Measurements from ENCODE around the gene SOCS3. TPM values are rescaled to one million over a fixed set of nuclear protein-coding genes. Genes with fewer than 3 reads are reported as not detected.
A peak's percentile ranks its signal among the peaks of the same experiment; 100 is the strongest.

SOCS3 gene
- total and polyA plus RNA-seq, 10 of the 15 experiments (the other 5 are each of a cell fraction or from before 2014, with no cell fraction given): 0.05 to 3.9 (median 1.0) TPM

DNA sequence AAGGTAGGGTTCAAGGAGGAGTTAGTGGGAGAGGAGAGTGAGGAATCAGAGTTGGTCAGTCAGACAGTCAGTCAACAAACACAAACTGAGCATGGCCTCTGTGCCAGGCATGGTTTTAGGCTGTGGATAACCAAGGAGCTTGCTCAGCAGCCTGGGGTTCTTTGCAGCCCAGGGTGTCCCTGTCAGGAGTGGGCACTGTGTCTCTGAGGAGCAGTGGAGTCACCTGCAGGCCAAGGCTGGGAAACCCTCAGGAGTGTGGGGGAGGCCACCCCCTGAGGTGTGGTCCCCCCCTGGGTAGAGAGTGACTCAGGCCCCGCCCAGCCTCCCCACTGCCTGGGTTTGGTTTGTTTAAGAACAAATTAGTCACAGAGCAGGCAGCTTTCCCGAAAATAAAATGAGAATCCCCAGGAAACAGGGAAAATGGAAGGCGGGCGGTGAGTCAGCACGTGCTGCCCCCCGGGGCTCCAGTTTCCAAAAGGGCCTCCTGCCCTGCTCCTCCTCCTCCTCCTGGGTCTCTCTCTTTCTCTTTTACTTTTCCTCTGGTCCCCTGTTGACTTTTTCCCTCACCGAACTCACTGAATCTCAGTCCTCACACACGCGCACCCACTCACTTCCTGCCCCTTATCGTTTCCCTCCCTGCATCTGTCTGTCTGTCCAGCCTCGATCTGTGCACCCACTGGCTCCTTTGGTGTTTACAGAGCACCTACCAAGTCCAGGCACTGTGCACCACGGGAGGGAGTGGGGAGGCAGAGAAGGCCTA, 44.3 kb downstream of the SOCS3 start (continued):
- no peak for TF ChIP-seq ZNF592 (IDR thresholded peaks at IDR 0.05)
- no peak for TF ChIP-seq SMAD5 (IDR thresholded peaks at IDR 0.05; ENCODE audit: low read depth)
- no peak for TF ChIP-seq RUNX3 (IDR thresholded peaks at IDR 0.05; ENCODE audit: low read length)
- TF ChIP-seq TAF1 (IDR thresholded peaks at IDR 0.05; ENCODE audit: borderline replicate concordance, low read depth, low read length): no peak
- TF ChIP-seq HCFC1 (IDR thresholded peaks at IDR 0.05; ENCODE audit: low read length): no peak
- TF ChIP-seq, protein P1, sequence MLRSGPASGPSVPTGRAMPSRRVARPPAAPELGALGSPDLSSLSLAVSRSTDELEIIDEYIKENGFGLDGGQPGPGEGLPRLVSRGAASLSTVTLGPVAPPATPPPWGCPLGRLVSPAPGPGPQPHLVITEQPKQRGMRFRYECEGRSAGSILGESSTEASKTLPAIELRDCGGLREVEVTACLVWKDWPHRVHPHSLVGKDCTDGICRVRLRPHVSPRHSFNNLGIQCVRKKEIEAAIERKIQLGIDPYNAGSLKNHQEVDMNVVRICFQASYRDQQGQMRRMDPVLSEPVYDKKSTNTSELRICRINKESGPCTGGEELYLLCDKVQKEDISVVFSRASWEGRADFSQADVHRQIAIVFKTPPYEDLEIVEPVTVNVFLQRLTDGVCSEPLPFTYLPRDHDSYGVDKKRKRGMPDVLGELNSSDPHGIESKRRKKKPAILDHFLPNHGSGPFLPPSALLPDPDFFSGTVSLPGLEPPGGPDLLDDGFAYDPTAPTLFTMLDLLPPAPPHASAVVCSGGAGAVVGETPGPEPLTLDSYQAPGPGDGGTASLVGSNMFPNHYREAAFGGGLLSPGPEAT (IDR thresholded peaks at IDR 0.05; ENCODE audit: low read depth): peak; percentile 57; the same call in 1 of the 2 replicates
- TF ChIP-seq, protein P2, sequence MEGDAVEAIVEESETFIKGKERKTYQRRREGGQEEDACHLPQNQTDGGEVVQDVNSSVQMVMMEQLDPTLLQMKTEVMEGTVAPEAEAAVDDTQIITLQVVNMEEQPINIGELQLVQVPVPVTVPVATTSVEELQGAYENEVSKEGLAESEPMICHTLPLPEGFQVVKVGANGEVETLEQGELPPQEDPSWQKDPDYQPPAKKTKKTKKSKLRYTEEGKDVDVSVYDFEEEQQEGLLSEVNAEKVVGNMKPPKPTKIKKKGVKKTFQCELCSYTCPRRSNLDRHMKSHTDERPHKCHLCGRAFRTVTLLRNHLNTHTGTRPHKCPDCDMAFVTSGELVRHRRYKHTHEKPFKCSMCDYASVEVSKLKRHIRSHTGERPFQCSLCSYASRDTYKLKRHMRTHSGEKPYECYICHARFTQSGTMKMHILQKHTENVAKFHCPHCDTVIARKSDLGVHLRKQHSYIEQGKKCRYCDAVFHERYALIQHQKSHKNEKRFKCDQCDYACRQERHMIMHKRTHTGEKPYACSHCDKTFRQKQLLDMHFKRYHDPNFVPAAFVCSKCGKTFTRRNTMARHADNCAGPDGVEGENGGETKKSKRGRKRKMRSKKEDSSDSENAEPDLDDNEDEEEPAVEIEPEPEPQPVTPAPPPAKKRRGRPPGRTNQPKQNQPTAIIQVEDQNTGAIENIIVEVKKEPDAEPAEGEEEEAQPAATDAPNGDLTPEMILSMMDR (IDR thresholded peaks at IDR 0.05 in 2 of 3, conservative IDR thresholded peaks at IDR 0.05 in 1 of 3; ENCODE audit: control insufficient read depth in 2 of 3, extremely low read depth in 1 of 3, insufficient read depth in 1 of 3, low read depth in 3 of 3, low read length in 3 of 3): peak in 2 of 3 experiments; percentile 20 to 21; a peak in 1 of 6 replicates
- TF ChIP-seq TARDBP (IDR thresholded peaks at IDR 0.05; ENCODE audit: borderline replicate concordance): no peak
- no peak for TF ChIP-seq ATF2 (IDR thresholded peaks at IDR 0.05; ENCODE audit: low read length)
- peak; percentile 75 for TF ChIP-seq EED (IDR thresholded peaks at IDR 0.05; ENCODE audit: low read depth)
- TF ChIP-seq CBX5 (IDR thresholded peaks at IDR 0.05; ENCODE audit: low read depth): no peak
- TF ChIP-seq HDGF (IDR thresholded peaks at IDR 0.05): peak; percentile 61; the same call in 1 of the 2 replicates
- no peak for TF ChIP-seq TCF3 (IDR thresholded peaks at IDR 0.05; ENCODE audit: borderline replicate concordance, insufficient read depth, low read depth, low read length)
- TF ChIP-seq, protein P3, sequence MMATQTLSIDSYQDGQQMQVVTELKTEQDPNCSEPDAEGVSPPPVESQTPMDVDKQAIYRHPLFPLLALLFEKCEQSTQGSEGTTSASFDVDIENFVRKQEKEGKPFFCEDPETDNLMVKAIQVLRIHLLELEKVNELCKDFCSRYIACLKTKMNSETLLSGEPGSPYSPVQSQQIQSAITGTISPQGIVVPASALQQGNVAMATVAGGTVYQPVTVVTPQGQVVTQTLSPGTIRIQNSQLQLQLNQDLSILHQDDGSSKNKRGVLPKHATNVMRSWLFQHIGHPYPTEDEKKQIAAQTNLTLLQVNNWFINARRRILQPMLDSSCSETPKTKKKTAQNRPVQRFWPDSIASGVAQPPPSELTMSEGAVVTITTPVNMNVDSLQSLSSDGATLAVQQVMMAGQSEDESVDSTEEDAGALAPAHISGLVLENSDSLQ (IDR thresholded peaks at IDR 0.05): peak; percentile 27; the same call in 1 of the 2 replicates
- TF ChIP-seq, protein P4, sequence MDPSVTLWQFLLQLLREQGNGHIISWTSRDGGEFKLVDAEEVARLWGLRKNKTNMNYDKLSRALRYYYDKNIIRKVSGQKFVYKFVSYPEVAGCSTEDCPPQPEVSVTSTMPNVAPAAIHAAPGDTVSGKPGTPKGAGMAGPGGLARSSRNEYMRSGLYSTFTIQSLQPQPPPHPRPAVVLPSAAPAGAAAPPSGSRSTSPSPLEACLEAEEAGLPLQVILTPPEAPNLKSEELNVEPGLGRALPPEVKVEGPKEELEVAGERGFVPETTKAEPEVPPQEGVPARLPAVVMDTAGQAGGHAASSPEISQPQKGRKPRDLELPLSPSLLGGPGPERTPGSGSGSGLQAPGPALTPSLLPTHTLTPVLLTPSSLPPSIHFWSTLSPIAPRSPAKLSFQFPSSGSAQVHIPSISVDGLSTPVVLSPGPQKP (IDR thresholded peaks at IDR 0.05; ENCODE audit: low read depth, low read length): no peak
- peak; percentile 85 for TF ChIP-seq IKZF2 (IDR thresholded peaks at IDR 0.05)
- no peak for TF ChIP-seq NFYA (IDR thresholded peaks at IDR 0.05; ENCODE audit: borderline replicate concordance, low read depth, low read length)
- peak; percentile 74 for TF ChIP-seq NBN (IDR thresholded peaks at IDR 0.05)
